Smooth muscle cell (in vitro differentiated cells): Measurements from ENCODE around the gene LCE1F. TPM values are rescaled to one million over a fixed set of nuclear protein-coding genes. Genes with fewer than 3 reads are reported as not detected.

ENCODE experiments used
- DNase-seq: peaks from one replicate; lab custom pipeline; 2025; ENCODE audit not compliant: unreplicated experiment; lab: John Stamatoyannopoulos, UW
- H2AFZ ChIP-seq: fragments of 200-600 bp; sonication (generic); 2 replicates; pipeline ENCODE4 v1.6.0; 2016; ENCODE audit warnings: antibody characterized with exemption, low read depth, mild to moderate bottlenecking
- H3F3A ChIP-seq: fragments of 200-600 bp; sonication (generic); 2 replicates; pipeline ENCODE4 v1.6.0; 2017; ENCODE audit warnings: antibody characterized with exemption, low read depth
- H3K27ac ChIP-seq: fragments of 200-600 bp; sonication (generic); 2 replicates; pipeline ENCODE4 v1.5.1; 2016; ENCODE audit warnings: low read depth, mild to moderate bottlenecking
- H3K27me3 ChIP-seq: fragments of 200-600 bp; sonication (generic); 2 replicates; pipeline ENCODE4 v1.6.1; 2016; ENCODE audit warnings: low read depth, mild to moderate bottlenecking
- H3K36me3 ChIP-seq: fragments of 200-600 bp; sonication (generic); 2 replicates; pipeline ENCODE4 v1.5.1; 2016; ENCODE audit warnings: low read depth
- H3K4me1 ChIP-seq: fragments of 200-600 bp; sonication (generic); 2 replicates; pipeline ENCODE4 v1.5.1; 2016; ENCODE audit warnings: low read depth
- H3K4me2 ChIP-seq: fragments of 200-600 bp; sonication (generic); 2 replicates; pipeline ENCODE4 v1.6.0; 2016; ENCODE audit warnings: mild to moderate bottlenecking
- H3K4me3 ChIP-seq: fragments of 200-600 bp; sonication (generic); 2 replicates; pipeline ENCODE4 v1.5.1; 2016; ENCODE audit warnings: mild to moderate bottlenecking
- H3K79me2 ChIP-seq: fragments of 200-600 bp; sonication (generic); 2 replicates; pipeline ENCODE4 v1.6.0; 2016; ENCODE audit warnings: low read depth, mild to moderate bottlenecking
- H3K9ac ChIP-seq: fragments of 200-600 bp; sonication (generic); 2 replicates; pipeline ENCODE4 v1.6.0; 2016; ENCODE audit warnings: low read depth
- H3K9me3 ChIP-seq: fragments of 200-600 bp; sonication (generic); replicated peaks from 2 replicates; pipeline ENCODE4 v1.5.1; 2016; ENCODE audit warnings: low read depth
- H4K20me1 ChIP-seq: fragments of 200-600 bp; sonication (generic); 2 replicates; pipeline ENCODE4 v1.6.0; 2016; ENCODE audit warnings: low read depth
- CTCF ChIP-seq: fragments of 200-600 bp; sonication (generic); IDR thresholded peaks from 2 replicates; pipeline ENCODE4 v1.5.1; 2017; ENCODE audit warnings: borderline replicate concordance, mild to moderate bottlenecking, antibody characterized with exemption; ENCODE audit not compliant: insufficient read depth, poor library complexity, severe bottlenecking
- WGBS: methylation state at CpG from one replicate; pipeline ENCODE4 v1.1.7; 2016; ENCODE audit warnings: low lambda C conversion rate; 5-methylcytosine and 5-hydroxymethylcytosine counted together
- polyA plus RNA-seq: library from polyadenylated mRNA; unstranded; fragments of >200 nt; fragmentation: Nextera tagmentation; extraction: Ambion mirVana; gene quantifications from 2 replicates; pipeline ENCODE4 v1.2.1, GENCODE V29; 2016
- total RNA-seq: library from RNA; depleted of rRNA; stranded (reverse); fragments of >200 nt; gene quantifications from 2 replicates; pipeline ENCODE4 v1.2.3, GENCODE V29; 2014

LCE1F gene
- total and polyA plus RNA-seq, 2 experiments from 2014 or later: not detected

- Histone ChIP-seq H3K36me3 (no peaks in the 10 kb centered on the region), H4K20me1 (no peaks in the 10 kb centered on the region), H3K9ac (no peak within 1 kb of the TSS), H3K27ac (no peak within 1 kb of the TSS), H3K4me3 (no peak within 1 kb of the TSS), H3K4me1 (no peaks in the 10 kb centered on the region), H2AFZ (no peak within 1 kb of the TSS), H3K9me3 (no peaks in the 10 kb centered on the region), H3F3A (no peaks in the 10 kb centered on the region), H3K79me2 (no peaks in the 10 kb centered on the region), H3K27me3 (no peaks in the 10 kb centered on the region), H3K4me2 (no peak within 1 kb of the TSS)
- DNase-seq: no peak
- 44% methylated on average over 3 of the region's 3 CpGs for WGBS
- TF ChIP-seq CTCF: no peak
Observed at GRCh38 chr1:152806576-152806975, 31.6 kb downstream of the LCE1F start, which contains the start of gene LCE1C. Gene LCE1C (minus strand): TSS chr1:152806651. CDS start chr1:152805478, 1,173 bp downstream.

GRCh38 chr1:152811050-152811449 lies 36.1 kb downstream of the LCE1F start:
- H3F3A ChIP-seq: no peaks in the 10 kb centered on the region
- 59% methylated on average over 2 of the region's 2 CpGs for WGBS
- no peaks in the 10 kb centered on the region for H3K27me3 ChIP-seq
- no peak for DNase-seq
- H3K4me2 ChIP-seq: no peak overlapping the region
- H3K9me3 ChIP-seq: no peaks in the 10 kb centered on the region
- no peak overlapping the region for H3K9ac ChIP-seq
- no peak overlapping the region for H3K27ac ChIP-seq
- TF ChIP-seq CTCF: no peak
- no peaks in the 10 kb centered on the region for H3K4me1 ChIP-seq
- H3K79me2 ChIP-seq: no peaks in the 10 kb centered on the region
- no peak overlapping the region for H3K4me3 ChIP-seq
- no peak overlapping the region for H2AFZ ChIP-seq
- H3K36me3 ChIP-seq: no peaks in the 10 kb centered on the region
- no peaks in the 10 kb centered on the region for H4K20me1 ChIP-seq

- H4K20me1 ChIP-seq: no peaks in the 10 kb centered on the region
- no peaks in the 10 kb centered on the region for H3K79me2 ChIP-seq
- DNase-seq: no peak
- no peaks in the 10 kb centered on the region for H3K27me3 ChIP-seq
- H3K4me3 ChIP-seq: no peak within 1 kb of the TSS
- H3K9me3 ChIP-seq: no peaks in the 10 kb centered on the region
- no peak for TF ChIP-seq CTCF
- H3F3A ChIP-seq: no peaks in the 10 kb centered on the region
- no peak within 1 kb of the TSS for H2AFZ ChIP-seq
- H3K36me3 ChIP-seq: no peaks in the 10 kb centered on the region
- WGBS: 84% methylated on average over 2 of the region's 2 CpGs
- H3K4me2 ChIP-seq: no peak within 1 kb of the TSS
- H3K9ac ChIP-seq: no peak within 1 kb of the TSS
- no peak within 1 kb of the TSS for H3K27ac ChIP-seq
- H3K4me1 ChIP-seq: no peaks in the 10 kb centered on the region
Observed at GRCh38 chr1:152811671-152812070, 36.7 kb downstream of the LCE1F start, which contains the start of gene LCE1B. Gene LCE1B (plus strand): TSS chr1:152811971. CDS start chr1:152812447, 476 bp downstream.

GRCh38 chr1:152817309-152817708 lies 42.4 kb downstream of the LCE1F start:
- Histone ChIP-seq H3K4me3 (no peak overlapping the region), H3K4me1 (no peaks in the 10 kb centered on the region), H3K27ac (no peak overlapping the region), H3K36me3 (no peaks in the 10 kb centered on the region), H3K79me2 (no peaks in the 10 kb centered on the region), H3K27me3 (no peaks in the 10 kb centered on the region), H3K9me3 (no peaks in the 10 kb centered on the region), H4K20me1 (no peaks in the 10 kb centered on the region), H2AFZ (no peak overlapping the region), H3K4me2 (no peak overlapping the region), H3K9ac (no peak overlapping the region), H3F3A (no peaks in the 10 kb centered on the region)
- 62% methylated on average over 6 of the region's 6 CpGs for WGBS
- DNase-seq: no peak
- TF ChIP-seq CTCF: no peak
